ENCODE results near the gene NGF.
"Not testable (repeated sequence)": the region's sequence is repeated elsewhere in the genome, so short reads cannot be mapped to it uniquely, and the experiment has no call there.

DNA sequence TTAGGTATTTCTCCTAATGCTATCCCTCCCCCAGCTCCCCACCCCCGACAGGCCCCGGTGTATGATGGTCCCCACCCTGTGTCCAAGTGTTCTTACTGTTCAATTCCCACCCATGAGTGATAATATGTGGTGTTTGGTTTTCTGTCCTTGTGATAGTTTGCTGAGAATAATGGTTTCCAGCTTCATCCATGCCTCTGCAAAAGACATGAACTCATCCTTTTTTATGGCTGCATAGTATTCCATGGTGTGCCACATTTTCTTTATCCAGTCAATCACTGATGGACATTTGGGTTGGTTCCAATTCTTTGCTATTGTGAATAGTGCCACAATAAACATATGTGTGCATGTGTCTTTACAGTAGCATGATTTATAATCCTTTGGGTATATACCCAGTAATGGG is 45.4 kb upstream of the NGF start:
- TF ChIP-seq, protein P1, sequence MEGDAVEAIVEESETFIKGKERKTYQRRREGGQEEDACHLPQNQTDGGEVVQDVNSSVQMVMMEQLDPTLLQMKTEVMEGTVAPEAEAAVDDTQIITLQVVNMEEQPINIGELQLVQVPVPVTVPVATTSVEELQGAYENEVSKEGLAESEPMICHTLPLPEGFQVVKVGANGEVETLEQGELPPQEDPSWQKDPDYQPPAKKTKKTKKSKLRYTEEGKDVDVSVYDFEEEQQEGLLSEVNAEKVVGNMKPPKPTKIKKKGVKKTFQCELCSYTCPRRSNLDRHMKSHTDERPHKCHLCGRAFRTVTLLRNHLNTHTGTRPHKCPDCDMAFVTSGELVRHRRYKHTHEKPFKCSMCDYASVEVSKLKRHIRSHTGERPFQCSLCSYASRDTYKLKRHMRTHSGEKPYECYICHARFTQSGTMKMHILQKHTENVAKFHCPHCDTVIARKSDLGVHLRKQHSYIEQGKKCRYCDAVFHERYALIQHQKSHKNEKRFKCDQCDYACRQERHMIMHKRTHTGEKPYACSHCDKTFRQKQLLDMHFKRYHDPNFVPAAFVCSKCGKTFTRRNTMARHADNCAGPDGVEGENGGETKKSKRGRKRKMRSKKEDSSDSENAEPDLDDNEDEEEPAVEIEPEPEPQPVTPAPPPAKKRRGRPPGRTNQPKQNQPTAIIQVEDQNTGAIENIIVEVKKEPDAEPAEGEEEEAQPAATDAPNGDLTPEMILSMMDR (conservative IDR thresholded peaks at IDR 0.05; ENCODE audit: low read depth, low read length) = not testable (repeated sequence)
- not testable (repeated sequence) for TF ChIP-seq EZH2 (IDR thresholded peaks at IDR 0.05; ENCODE audit: borderline replicate concordance, low read depth, low read length, poor library complexity, severe bottlenecking)

All from A673 (cell line).